Stomach (tissue), 4 donors: Measurements from ENCODE around the gene SLC28A1.
"Not testable (repeated sequence)": the region's sequence is repeated elsewhere in the genome, so short reads cannot be mapped to it uniquely, and the experiment has no call there.

Source experiments
- CTCF ChIP-seq, 7 experiments: fragments of 450-650 bp in 4 of 7; fragments of 200-600 bp in 3 of 7; sonication (generic) in 3 of 7; IDR thresholded peaks; one replicate each; pipeline ENCODE4 v1.5.1; 2016 to 2019; ENCODE audit warnings: antibody characterized with exemption in 7 of 7, control low read depth in 2 of 7, mild to moderate bottlenecking in 1 of 7
- EP300 ChIP-seq: sonication (generic); formaldehyde crosslinking; IDR thresholded peaks from one replicate; pipeline ENCODE4 v1.6.1; 2017; ENCODE audit warnings: antibody characterized with exemption
- POLR2A ChIP-seq, 4 donors: fragments of 450-650 bp; IDR thresholded peaks; one replicate each; pipeline ENCODE4 v1.6.1; 2016; ENCODE audit warnings: antibody characterized with exemption in 4 of 4, control low read depth in 2 of 4, mild to moderate bottlenecking in 1 of 4, moderate library complexity in 1 of 4

- not testable (repeated sequence) for TF ChIP-seq EP300; POLR2A (IDR thresholded peaks at IDR 0.05); CTCF (IDR thresholded peaks at IDR 0.05)
These were observed 40.5 kb downstream of the SLC28A1 start for GRCh38 chr15:84924821-84925569.
